ENCODE data around the gene RPTOR. TPM values are rescaled to one million over a fixed set of nuclear protein-coding genes. Genes with fewer than 3 reads are reported as not detected.

Gene RPTOR
- total RNA-seq, 4 donors from 2014 or later: 18.7 to 35.4 (median 21.0) TPM

DNA sequence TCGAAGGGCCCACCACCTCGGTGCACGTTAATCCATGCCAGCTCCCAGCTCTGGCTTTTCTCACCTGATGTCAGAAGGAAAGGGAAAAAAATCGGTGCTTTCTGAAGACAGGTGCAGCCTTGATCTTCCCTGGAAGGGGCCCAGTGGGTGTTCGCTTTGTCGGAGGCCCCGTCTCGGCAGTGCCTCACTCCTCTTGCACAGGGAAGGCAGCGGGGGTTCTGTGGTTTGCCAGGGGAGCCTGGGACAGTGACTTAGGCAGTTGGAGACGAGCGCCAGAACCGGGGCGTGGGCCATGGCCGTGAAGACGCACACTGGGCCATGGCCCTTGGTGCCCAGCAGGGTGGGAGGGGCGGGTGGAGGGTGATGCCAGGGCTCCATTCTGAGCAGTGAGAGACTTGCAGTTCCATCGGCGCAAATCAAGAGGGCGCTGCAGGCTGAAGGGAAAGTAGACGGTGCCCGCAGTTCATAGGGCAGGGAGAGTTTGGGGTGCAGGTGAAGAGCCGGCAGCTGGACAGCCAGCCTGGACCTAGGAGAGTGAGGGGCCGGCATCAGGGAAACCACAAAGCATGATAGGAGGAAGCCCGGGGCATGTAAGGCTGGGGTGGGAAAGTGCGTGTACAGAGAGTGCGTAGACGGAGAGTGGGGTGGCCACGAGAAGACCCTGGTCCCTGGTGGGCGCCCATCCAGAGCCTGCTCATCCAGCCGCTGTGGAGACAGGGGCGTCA, 345.7 kb downstream of the RPTOR start:
- TF ChIP-seq, protein P1, sequence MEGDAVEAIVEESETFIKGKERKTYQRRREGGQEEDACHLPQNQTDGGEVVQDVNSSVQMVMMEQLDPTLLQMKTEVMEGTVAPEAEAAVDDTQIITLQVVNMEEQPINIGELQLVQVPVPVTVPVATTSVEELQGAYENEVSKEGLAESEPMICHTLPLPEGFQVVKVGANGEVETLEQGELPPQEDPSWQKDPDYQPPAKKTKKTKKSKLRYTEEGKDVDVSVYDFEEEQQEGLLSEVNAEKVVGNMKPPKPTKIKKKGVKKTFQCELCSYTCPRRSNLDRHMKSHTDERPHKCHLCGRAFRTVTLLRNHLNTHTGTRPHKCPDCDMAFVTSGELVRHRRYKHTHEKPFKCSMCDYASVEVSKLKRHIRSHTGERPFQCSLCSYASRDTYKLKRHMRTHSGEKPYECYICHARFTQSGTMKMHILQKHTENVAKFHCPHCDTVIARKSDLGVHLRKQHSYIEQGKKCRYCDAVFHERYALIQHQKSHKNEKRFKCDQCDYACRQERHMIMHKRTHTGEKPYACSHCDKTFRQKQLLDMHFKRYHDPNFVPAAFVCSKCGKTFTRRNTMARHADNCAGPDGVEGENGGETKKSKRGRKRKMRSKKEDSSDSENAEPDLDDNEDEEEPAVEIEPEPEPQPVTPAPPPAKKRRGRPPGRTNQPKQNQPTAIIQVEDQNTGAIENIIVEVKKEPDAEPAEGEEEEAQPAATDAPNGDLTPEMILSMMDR (IDR thresholded peaks at IDR 0.05; ENCODE audit: low read depth): no peak

DNA sequence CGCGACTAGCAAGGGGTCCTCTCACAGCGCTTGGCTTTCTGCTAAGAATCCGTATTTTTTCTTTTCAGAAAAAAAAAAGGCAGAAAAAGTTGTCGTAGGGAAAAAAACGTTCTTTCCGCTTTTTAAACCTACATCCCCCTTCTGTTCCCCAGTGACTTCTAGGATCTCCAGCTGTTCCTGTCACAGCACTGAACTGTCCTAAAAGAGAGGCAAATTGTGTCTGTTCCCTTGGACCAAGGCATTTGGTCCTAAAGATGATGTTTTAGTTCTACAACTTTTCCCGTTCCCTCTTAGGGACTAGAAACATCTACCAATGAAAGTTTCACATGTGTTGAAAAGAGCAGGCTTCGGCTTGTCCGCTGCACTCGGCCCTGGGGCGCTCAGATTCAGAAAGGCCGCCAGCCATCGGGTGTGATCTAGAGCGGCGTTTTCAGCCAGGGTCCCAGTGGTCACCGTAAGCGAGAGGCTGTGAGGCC, 346.3 kb downstream of the RPTOR start:
- TF ChIP-seq, protein P1 (IDR thresholded peaks at IDR 0.05; ENCODE audit: low read depth): no peak

DNA sequence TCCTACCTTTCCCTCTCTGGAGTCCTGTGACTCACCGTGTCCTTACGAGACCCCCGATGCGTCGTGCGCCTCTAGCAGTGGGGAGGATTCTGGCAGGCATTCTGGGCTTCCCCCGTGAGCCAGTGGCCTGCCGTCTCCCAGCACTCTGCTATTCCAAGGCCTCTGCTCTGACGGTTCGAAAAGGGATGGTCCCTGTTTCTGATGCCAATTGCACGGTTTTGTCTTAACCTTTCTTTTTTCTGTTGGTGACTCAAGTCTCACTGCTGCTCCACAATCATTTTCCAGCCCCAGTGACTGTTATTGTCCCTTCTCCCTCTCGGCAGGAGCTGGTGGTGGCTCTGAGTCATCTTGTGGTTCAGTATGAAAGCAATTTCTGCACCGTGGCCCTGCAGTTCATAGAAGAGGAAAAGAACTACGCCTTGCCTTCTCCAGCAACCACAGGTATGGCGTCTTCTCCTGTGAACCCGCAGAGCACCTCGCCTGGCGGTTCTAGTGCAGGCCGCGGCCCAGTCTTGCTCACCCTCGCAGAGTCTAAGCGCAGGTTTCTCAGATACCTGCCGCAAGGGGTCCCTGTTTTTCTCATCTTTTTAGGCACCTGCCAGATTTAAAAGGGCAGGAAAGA, 346.9 kb downstream of the RPTOR start:
- TF ChIP-seq, protein P1 (IDR thresholded peaks at IDR 0.05; ENCODE audit: low read depth): no peak

DNA sequence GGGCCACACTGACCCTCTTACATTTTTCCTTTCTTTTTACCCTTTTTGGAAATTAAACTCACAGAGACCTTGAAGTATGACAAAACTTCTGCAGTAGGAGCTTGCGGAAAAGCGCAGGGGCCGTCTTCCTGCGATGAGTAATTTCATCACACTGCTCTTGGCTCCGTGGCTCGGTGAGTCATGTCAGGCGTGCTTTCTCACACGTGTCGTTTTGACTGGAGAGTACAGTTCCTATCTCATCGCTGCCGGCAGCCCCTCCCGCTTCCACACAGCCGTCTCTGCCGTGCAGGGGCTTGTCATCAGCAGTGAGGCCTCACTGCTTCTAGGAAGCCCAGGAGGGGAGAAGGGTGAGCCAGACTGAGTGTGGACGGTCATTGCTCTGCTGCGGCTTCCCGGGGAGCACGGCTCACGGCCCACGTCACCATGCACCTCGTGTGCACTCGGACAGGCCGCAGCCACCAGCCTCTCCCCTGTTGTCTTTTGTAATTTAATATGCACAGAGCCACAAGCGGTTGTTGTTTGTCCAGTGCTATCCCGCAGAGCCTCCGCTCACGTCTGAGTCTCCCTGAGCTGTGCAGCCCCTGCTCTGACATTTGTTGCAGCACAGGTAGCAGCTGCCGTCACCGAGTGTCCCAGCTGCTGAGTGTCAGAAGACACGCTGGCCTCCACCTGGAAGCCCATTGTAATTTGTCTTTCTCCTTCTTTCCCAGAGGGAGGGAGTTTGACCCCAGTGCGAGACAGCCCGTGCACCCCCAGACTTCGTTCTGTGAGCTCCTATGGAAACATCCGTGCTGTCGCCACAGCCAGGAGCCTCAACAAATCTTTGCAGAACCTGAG, 347.6 kb downstream of the RPTOR start:
- TF ChIP-seq, protein P1 (IDR thresholded peaks at IDR 0.05; ENCODE audit: low read depth): no peak

DNA sequence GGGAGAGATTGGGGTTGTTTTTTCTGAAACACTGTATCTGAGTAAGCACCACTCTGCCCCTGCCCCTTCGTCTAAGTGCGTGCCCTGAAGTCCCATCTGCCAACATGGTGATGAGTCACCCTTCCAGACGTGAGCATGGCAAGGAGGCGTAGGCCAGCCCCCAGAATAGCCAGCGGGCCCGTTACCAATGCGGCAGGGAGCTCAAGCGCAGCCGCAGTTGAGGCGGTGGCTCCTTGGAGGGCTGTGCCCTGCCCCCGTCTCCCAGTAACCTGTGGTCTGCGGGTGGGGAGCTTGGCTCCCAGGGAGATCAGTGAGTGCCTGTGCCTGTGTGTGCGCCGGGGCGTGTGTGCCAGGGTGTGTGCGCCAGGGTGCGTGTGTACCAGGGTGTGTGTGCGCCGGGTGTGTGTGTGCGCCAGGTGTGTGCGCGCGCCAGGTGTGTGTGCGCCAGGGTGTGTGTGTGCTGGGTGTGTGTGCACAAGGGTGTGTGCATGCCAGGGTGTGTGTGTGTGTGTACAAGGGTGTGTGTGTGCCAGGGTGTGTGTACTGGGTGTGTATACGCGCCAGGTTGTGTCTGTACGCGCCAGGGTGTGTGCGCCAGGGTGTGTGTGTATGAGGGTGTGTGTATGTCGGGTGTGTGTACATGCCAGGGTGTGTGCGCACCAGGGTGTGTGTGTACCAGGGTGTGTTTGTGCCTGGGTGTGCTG, 348.4 kb downstream of the RPTOR start:
- TF ChIP-seq, protein P1 (IDR thresholded peaks at IDR 0.05; ENCODE audit: low read depth): no peak

DNA sequence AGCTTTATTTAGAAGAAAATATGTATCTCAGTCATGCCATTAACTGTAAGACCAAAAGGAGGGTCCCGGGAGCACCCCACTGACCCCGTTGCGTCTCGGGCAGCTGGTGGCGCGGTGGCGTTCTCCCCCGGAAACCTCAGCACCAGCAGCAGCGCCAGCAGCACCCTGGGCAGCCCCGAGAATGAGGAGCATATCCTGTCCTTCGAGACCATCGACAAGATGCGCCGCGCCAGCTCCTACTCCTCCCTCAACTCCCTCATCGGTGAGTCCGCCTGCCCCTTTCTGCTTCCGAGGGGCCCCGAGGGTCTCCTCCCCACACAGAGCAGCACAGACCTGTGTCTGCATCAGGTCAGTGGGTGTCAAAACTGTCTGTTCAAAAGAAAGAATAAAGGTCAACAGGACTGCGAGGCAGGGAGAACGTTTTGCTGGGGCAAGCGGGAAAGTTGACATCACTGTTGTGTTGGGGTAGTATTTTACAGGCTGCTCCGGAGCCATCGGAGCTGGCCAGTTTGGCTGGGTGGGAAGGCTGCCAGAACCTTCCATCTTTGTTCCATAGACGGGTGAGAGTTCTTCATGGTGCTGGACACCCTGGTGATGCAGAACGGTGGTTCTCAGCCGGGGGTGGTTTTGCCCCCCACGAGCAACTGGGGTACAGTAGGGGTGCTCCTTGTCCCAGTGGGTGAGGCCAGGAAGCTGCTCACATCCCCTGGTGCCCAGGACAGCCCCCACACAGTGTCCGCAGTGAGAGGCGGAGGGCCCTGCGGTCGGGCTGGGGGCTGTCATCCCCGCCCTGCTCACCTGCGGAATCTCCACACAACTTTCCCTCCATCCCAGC, 349.2 kb downstream of the RPTOR start:
- TF ChIP-seq, protein P1 (IDR thresholded peaks at IDR 0.05; ENCODE audit: low read depth): no peak
